HL-60 (cell line): ENCODE measurements around the gene MAGI2.

Source experiments
- DNase-seq, 2 experiments: peaks; one replicate each; pipeline ENCODE4 v3.0.0-alpha.2; 2010 to 2020; ENCODE audit warnings: low read depth in 1 of 2, low spot score in 1 of 2
- H3K27ac ChIP-seq: fragments of 250-450 bp; sonication (Bioruptor Pico); replicated peaks from 2 replicates; pipeline ENCODE4 v1.5.1; 2020; ENCODE audit warnings: mild to moderate bottlenecking, moderate library complexity
- H3K27me3 ChIP-seq: fragments of 250-450 bp; sonication (Bioruptor Pico); 2 replicates; pipeline ENCODE4 v1.5.1; 2021; ENCODE audit warnings: mild to moderate bottlenecking, moderate library complexity; ENCODE audit not compliant: insufficient read depth, poor library complexity, severe bottlenecking
- H3K4me3 ChIP-seq: replicated peaks from 2 replicates; pipeline ENCODE4 v1.5.1; 2011; ENCODE audit warnings: mild to moderate bottlenecking, control low read depth, low read length; ENCODE audit not compliant: insufficient read depth
- GABPA ChIP-seq: IDR thresholded peaks from 2 replicates; pipeline ENCODE4 v1.6.1; 2012; ENCODE audit warnings: low read depth
- POLR2AphosphoS5 ChIP-seq: IDR thresholded peaks from 2 replicates; pipeline ENCODE4 v1.6.1; 2012; ENCODE audit warnings: low read depth
- SPI1 ChIP-seq: IDR thresholded peaks from 2 replicates; pipeline ENCODE4 v1.6.1; 2012; ENCODE audit warnings: low read depth, mild to moderate bottlenecking, borderline replicate concordance
- TF ChIP-seq, protein P1 (sequence below): IDR thresholded peaks from one replicate; pipeline ENCODE4 v1.5.1; 2011; ENCODE audit warnings: low read length, control low read depth, inconsistent platforms; ENCODE audit not compliant: insufficient read depth
- TF ChIP-seq, protein P2 (sequence below): IDR thresholded peaks from 2 replicates; pipeline ENCODE4 v1.6.1; 2012; ENCODE audit warnings: low read depth; ENCODE audit not compliant: insufficient replicate concordance

The MAGI2 gene

DNA sequence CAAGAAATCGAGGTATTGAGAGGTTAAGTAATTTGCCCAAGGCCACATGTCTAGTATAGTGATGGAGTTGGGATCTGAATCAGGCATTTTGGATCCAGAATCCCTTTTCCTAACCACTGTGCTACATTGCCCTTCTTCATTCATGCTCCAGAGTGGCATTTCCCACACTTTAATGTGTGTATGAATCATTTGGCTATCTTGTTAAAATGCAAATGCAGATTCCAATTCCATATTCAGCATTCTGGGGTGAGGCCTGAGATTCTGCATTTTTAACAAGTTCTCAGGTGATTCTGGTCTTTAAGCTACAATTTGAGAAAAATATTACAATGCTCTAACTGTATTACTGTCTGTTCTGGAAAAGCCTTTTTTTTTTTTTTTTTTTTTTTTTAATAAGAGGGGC is 1023.6 kb downstream of the MAGI2 start:
- TF ChIP-seq, protein P1, sequence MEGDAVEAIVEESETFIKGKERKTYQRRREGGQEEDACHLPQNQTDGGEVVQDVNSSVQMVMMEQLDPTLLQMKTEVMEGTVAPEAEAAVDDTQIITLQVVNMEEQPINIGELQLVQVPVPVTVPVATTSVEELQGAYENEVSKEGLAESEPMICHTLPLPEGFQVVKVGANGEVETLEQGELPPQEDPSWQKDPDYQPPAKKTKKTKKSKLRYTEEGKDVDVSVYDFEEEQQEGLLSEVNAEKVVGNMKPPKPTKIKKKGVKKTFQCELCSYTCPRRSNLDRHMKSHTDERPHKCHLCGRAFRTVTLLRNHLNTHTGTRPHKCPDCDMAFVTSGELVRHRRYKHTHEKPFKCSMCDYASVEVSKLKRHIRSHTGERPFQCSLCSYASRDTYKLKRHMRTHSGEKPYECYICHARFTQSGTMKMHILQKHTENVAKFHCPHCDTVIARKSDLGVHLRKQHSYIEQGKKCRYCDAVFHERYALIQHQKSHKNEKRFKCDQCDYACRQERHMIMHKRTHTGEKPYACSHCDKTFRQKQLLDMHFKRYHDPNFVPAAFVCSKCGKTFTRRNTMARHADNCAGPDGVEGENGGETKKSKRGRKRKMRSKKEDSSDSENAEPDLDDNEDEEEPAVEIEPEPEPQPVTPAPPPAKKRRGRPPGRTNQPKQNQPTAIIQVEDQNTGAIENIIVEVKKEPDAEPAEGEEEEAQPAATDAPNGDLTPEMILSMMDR = no peak
- TF ChIP-seq POLR2AphosphoS5 (no peak), SPI1 (no peak), GABPA (no peak)
- TF ChIP-seq, protein P2, sequence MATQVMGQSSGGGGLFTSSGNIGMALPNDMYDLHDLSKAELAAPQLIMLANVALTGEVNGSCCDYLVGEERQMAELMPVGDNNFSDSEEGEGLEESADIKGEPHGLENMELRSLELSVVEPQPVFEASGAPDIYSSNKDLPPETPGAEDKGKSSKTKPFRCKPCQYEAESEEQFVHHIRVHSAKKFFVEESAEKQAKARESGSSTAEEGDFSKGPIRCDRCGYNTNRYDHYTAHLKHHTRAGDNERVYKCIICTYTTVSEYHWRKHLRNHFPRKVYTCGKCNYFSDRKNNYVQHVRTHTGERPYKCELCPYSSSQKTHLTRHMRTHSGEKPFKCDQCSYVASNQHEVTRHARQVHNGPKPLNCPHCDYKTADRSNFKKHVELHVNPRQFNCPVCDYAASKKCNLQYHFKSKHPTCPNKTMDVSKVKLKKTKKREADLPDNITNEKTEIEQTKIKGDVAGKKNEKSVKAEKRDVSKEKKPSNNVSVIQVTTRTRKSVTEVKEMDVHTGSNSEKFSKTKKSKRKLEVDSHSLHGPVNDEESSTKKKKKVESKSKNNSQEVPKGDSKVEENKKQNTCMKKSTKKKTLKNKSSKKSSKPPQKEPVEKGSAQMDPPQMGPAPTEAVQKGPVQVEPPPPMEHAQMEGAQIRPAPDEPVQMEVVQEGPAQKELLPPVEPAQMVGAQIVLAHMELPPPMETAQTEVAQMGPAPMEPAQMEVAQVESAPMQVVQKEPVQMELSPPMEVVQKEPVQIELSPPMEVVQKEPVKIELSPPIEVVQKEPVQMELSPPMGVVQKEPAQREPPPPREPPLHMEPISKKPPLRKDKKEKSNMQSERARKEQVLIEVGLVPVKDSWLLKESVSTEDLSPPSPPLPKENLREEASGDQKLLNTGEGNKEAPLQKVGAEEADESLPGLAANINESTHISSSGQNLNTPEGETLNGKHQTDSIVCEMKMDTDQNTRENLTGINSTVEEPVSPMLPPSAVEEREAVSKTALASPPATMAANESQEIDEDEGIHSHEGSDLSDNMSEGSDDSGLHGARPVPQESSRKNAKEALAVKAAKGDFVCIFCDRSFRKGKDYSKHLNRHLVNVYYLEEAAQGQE = no peak
- Histone ChIP-seq H3K4me3 (no peak overlapping the region), H3K27me3 (no peaks in the 10 kb centered on the region), H3K27ac (no peak overlapping the region)
- DNase-seq = no peak

DNA sequence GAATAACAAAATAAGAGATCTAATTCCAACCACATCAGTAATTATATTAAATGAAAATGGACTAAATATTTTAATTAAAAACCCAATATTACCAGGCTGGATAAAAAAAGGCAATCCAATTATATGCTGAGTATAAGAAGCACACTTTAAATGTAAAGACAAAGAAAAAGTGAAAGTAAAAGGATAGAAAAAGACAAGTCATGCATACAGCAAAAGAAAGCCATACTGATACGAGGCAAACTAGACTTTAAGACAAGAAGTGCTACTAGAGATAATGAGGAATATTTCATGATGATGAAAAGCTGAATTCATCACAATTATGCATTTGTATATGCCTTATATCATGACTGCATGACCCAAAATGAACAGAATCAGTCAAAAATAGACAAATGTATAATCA is 1026.3 kb downstream of the MAGI2 start:
- Histone ChIP-seq H3K27me3 (no peaks in the 10 kb centered on the region), H3K4me3 (no peak overlapping the region), H3K27ac (no peak overlapping the region)
- no peak for TF ChIP-seq GABPA
- no peak for TF ChIP-seq SPI1
- TF ChIP-seq POLR2AphosphoS5 = no peak
- TF ChIP-seq, protein P2 = no peak
- TF ChIP-seq, protein P1 = no peak
- no peak for DNase-seq

DNA sequence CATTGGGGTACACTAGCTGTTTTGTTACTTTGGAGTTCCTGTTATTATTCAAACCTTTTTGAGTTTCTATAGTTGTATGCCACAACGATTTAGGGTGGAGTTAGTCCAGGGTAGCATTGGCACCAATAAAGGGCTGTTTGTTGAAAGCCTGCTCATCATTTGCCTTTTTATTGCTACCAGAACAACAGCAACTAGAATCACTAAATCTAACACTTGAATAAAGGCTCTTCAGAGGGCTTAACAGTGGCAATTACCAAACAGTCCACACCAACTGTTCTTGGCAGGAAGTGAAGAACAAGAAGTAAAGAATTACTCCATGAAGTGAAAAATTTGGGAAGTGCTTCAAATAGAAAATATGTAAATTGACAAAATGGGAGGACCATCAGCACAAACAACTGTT is 1033.5 kb downstream of the MAGI2 start:
- Histone ChIP-seq H3K4me3 (no peak overlapping the region), H3K27ac (no peak overlapping the region), H3K27me3 (no peaks in the 10 kb centered on the region)
- TF ChIP-seq SPI1 (no peak), GABPA (no peak), POLR2AphosphoS5 (no peak)
- TF ChIP-seq, protein P1 = no peak
- TF ChIP-seq, protein P2 = no peak
- no peak for DNase-seq
